Mucosa of descending colon (tissue), 3 donors: ENCODE measurements around the gene ARHGAP4. TPM values are rescaled to one million over a fixed set of nuclear protein-coding genes. Genes with fewer than 3 reads are reported as not detected.

Source experiments
- ATAC-seq: fragments of 200-7000 bp; cut with Tn5 transposase; one replicate; pipeline ENCODE4 v1.9.1; 2020; ENCODE audit warnings: mild to moderate bottlenecking, moderate library complexity
- DNase-seq, 3 donors: peaks; one replicate each; pipeline ENCODE4 v3.0.0-alpha.2; 2020
- H3K36me3 ChIP-seq: fragments of 200-600 bp; one replicate; pipeline ENCODE4 v1.8.0; 2021; ENCODE audit warnings: low read depth, mild to moderate bottlenecking
- H3K4me1 ChIP-seq: fragments of 200-600 bp; one replicate; pipeline ENCODE4 v1.8.0; 2021; ENCODE audit warnings: low read depth, mild to moderate bottlenecking
- H3K4me3 ChIP-seq: fragments of 200-600 bp; one replicate; pipeline ENCODE4 v1.8.0; 2021; ENCODE audit warnings: mild to moderate bottlenecking
- H3K9me3 ChIP-seq: fragments of 200-600 bp; one replicate; pipeline ENCODE4 v1.8.0; 2021; ENCODE audit warnings: mild to moderate bottlenecking
- CTCF ChIP-seq: fragments of 200-600 bp; IDR thresholded peaks from one replicate; pipeline ENCODE4 v1.8.0; 2022; ENCODE audit warnings: antibody characterized with exemption, mild to moderate bottlenecking
- intact Hi-C, 2 donors: fragments of 100-400 bp; cut with DNase I in 1 of 2; cut with micrococcal nuclease in 1 of 2; formaldehyde crosslinking; loops; one replicate each; pipeline versions ENCODE4 v1.11.0 to v1.11.1; 2022; cut with DNase I, micrococcal nuclease
- total RNA-seq, 3 donors: library from RNA; stranded (reverse); fragmentation: NEBNext Ultra II Directional in 2 of 3; extraction: Animal tissue kit (Norgen Biotek cat#: 25700) in 2 of 3; gene quantifications; one replicate each; pipeline versions ENCODE4 v1.2.1 to v1.2.4, GENCODE V29; 2021 to 2023
- donor health status: DM: no; HTN: no; CAD: no; lungs with moderate emphysema.
- donor health status: DM: no; HTN: no; CAD: no.
- donor health status: DM: no; HTN: yes; CAD: no.

The ARHGAP4 gene
- total RNA-seq, 3 donors from 2014 or later = 35.0 to 47.8 (median 36.7) TPM

GRCh38 chrX:153945956-153946943 is 20.2 kb upstream of the ARHGAP4 start:
- no peaks in the 10 kb centered on the region for H3K36me3 ChIP-seq
- no peaks in the 10 kb centered on the region for H3K9me3 ChIP-seq
- H3K4me3 ChIP-seq = no peak overlapping the region
- ATAC-seq (no peak), DNase-seq (peak in 1 of 3 donors; percentile 50)
- no peak for TF ChIP-seq CTCF
- no peaks in the 10 kb centered on the region for H3K4me1 ChIP-seq
- intact Hi-C loops = no loop called here

GRCh38 chrX:153944800-153945150 is 18.7 kb upstream of the ARHGAP4 start:
- intact Hi-C loops = no loop called here
- Histone ChIP-seq H3K9me3 (no peaks in the 10 kb centered on the region), H3K4me3 (no peak overlapping the region), H3K36me3 (no peaks in the 10 kb centered on the region), H3K4me1 (no peaks in the 10 kb centered on the region)
- no peak for TF ChIP-seq CTCF
- DNase-seq (no peak), ATAC-seq (peak; percentile 2)

GRCh38 chrX:153944140-153944799 is 18.2 kb upstream of the ARHGAP4 start, which contains the start of gene RENBP:
Gene RENBP (minus strand): TSS chrX:153944643. CDS start chrX:153944610, 33 bp downstream.
- DNase-seq = peak; percentile 56 to 83 (median 64)
- Histone ChIP-seq H3K9me3 (no peaks in the 10 kb centered on the region), H3K36me3 (no peaks in the 10 kb centered on the region), H3K4me1 (no peaks in the 10 kb centered on the region), H3K4me3 (no peak within 1 kb of the TSS)
- TF ChIP-seq CTCF = no peak
- peak; percentile 56 for ATAC-seq
- intact Hi-C loops = no loop called here

GRCh38 chrX:153941336-153942252 is 15.5 kb upstream of the ARHGAP4 start:
- intact Hi-C loops = no loop called here
- Histone ChIP-seq H3K36me3 (no peaks in the 10 kb centered on the region), H3K9me3 (no peaks in the 10 kb centered on the region), H3K4me3 (no peak overlapping the region), H3K4me1 (no peaks in the 10 kb centered on the region)
- TF ChIP-seq CTCF = no peak
- DNase-seq = no peak
- no peak for ATAC-seq

- ATAC-seq = no peak
- H3K4me3 ChIP-seq = no peak overlapping the region
- intact Hi-C loops = no loop called here
Observed at GRCh38 chrX:153939573-153939972, 13.5 kb upstream of the ARHGAP4 start.

More at GRCh38 chrX:153939573-153939972, 13.5 kb upstream of the ARHGAP4 start:
- no peaks in the 10 kb centered on the region for H3K36me3 ChIP-seq
- DNase-seq = no peak
- no peaks in the 10 kb centered on the region for H3K9me3 ChIP-seq
- no peak for TF ChIP-seq CTCF
- H3K4me1 ChIP-seq = no peaks in the 10 kb centered on the region
